NOMO-1 treated with DMSO at 0.1 percent for 48 hours (cell line): ENCODE data around the gene VEZT.
"Not testable (repeated sequence)": the region's sequence is repeated elsewhere in the genome, so short reads cannot be mapped to it uniquely, and the experiment has no call there.

Experiments used
- DNase-seq: peaks from one replicate; lab custom pipeline; 2025; ENCODE audit not compliant: unreplicated experiment; lab: John Stamatoyannopoulos, UW

The VEZT gene

DNA sequence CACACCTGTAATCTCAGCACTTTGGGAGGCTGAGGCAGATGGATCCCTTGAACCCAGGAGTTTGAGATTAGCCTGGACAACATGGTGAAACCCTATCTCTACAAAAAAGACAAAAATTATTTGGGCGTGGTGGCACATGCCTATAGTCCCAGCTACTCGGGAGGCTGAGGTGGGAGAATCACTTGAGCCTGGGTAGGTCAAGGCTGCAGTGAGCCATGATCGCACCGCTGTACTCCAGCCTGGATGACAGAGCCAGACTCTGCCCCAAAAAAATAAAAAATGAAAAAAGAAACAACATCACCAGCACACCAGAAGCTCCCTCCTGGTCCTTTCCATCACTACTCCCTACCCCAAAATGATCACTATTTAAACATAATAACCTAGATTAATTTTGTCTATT lies 2.6 kb downstream of the VEZT start:
- no peak for DNase-seq

DNA sequence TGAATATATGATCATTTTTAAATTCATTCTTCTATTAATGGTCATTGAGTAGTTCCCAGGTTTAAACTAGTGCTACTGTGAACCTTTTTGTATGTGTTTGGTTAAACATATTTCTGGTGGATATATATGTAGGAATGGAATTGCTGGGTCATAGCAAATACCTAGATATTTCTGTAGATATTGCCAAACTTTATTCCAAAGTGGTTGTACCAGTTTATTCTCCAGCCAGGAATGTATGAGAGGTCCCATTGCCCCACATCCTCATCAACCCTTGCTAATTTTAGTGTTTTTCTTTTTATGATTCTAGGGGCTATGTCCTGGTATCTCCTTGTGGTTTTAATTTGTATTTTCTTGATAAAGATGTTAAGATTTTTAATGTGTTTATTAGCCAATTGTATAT lies 3.1 kb downstream of the VEZT start:
- DNase-seq = no peak

GRCh38 chr12:95224202-95225170 lies 6.9 kb downstream of the VEZT start:
- no peak for DNase-seq

GRCh38 chr12:95225645-95226212 lies 8.1 kb downstream of the VEZT start:
- no peak for DNase-seq

DNA sequence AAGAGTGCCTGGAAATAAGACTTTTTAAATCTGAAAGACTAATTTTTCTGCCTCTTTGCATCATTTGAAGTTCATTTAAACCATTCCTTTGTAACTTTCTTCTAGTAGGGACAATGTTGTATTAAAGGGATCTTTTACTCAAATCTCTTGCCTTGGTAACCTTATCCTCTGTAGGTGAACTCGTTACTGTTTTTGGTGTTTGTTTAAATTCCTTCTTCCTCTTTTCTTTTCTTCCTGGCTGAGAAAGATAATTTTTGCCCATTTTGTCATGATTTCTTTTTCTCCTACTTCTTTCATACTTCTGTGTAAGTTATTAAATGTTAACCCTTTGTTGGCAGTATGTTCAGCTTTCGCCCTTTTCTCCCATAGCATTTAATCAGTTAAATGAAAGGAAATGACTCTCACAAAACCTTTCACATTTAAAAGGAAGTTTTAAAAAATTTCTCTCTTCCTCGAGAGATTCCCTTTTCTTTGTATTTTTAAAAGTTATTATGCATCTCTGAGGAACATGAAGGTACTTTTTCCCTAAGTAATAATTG lies 10.3 kb downstream of the VEZT start:
- DNase-seq = peak; percentile 9

- DNase-seq = no peak
Observed at GRCh38 chr12:95228617-95229016, 11.0 kb downstream of the VEZT start.

DNA sequence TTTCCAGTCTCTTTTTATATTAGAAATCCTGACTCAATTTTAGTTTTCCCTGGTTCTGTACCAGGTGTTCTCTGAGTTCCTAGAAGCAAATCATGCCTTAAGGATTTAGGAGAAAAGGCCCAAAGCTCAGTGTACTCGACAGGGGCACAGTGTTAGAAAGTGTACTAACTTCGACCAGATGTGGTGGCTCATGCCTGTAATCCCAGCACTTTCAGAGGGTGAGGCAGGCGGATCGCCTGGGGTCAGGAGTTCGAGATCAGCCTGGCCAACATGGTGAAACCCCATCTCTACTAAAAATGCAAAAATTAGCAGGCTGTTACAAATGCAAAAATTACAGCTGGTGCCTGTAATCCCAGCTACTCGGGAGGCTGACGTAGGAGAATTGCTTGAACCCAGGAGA lies 12.0 kb downstream of the VEZT start:
- no peak for DNase-seq

GRCh38 chr12:95230313-95230712 lies 12.7 kb downstream of the VEZT start:
- no peak for DNase-seq

- no peak for DNase-seq
Observed at GRCh38 chr12:95231190-95231589, 13.6 kb downstream of the VEZT start.

- not testable (repeated sequence) for DNase-seq
Observed at GRCh38 chr12:95234187-95234586, 16.6 kb downstream of the VEZT start.

DNA sequence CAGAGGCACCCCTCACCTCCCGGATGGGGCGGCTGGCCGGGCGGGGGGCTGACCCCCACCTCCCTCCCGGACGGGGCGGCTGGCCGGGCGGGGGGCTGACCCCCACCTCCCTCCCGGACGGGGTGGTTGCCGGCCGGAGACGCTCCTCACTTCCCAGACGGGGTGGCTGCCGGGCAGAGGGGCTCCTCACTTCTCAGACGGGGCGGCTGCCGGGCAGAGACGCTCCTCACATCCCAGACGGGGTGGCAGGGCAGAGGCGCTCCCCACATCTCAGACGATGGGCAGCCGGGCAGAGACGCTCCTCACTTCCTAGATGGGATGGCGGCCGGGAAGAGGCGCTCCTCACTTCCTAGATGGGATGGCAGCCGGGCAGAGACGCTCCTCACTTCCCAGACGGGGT lies 18.0 kb downstream of the VEZT start:
- not testable (repeated sequence) for DNase-seq

GRCh38 chr12:95237315-95237714 lies 19.7 kb downstream of the VEZT start:
- DNase-seq = no peak

DNA sequence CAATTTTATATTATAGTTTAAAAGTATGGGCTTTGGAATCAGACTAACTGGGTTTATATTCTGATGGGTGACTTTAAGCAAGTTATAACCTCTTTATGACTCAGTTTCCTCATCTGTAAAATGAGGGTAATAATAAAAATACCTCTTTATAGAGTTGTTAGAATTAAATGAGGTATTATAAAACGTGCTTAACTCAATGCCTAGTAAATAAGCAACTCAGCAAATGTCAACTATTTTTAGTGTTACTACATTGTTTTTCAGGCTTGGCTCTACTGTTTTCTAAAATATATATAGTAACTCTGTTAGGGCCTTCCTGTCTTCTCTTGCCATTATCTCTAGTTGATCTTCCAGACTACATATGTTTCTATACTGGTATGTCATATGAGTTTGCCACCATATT lies 20.5 kb downstream of the VEZT start:
- no peak for DNase-seq

- DNase-seq = no peak
Observed at GRCh38 chr12:95239216-95239615, 21.6 kb downstream of the VEZT start.

- DNase-seq = not testable (repeated sequence)
Observed at GRCh38 chr12:95239835-95240234, 22.2 kb downstream of the VEZT start.

DNA sequence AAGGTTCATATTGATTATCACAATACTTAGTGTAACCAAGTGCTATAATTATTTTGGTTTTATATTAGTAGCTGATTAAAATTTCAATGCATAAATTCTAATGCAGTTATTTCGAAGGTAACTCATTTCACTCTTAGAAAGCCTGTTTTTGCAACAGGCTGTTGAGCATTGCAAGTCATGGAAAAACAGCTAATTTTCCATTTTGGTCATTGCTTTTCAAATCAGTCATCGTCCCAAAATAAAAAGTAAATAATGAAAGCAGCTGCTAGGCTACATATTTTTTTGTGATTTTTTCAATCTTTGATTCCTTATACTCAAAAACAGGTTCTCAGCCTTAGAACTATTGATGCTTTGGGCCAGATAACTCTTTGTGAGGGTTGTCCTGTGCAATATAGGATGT lies 22.9 kb downstream of the VEZT start:
- DNase-seq = no peak

DNA sequence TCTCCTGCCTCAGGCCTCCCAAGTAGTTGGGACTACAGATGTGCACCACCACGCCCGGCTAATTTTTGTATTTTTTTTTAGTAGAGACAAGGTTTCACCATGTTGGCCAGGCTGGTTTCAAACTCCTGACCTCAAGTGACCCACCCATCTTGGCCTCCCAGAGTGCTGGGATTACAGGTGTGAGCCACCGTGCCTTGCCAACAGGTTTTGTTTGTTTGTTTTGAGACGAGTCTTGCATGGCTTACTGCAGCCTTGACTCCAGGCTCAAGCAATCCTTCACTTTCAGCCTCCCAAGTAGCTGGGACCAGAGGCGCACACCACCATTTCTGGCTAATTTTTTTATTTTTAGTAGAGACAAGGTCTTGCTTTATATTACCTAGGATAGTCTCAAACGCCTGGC lies 23.5 kb downstream of the VEZT start:
- not testable (repeated sequence) for DNase-seq

- no peak for DNase-seq
Observed at GRCh38 chr12:95241761-95242506, 24.3 kb downstream of the VEZT start.

DNA sequence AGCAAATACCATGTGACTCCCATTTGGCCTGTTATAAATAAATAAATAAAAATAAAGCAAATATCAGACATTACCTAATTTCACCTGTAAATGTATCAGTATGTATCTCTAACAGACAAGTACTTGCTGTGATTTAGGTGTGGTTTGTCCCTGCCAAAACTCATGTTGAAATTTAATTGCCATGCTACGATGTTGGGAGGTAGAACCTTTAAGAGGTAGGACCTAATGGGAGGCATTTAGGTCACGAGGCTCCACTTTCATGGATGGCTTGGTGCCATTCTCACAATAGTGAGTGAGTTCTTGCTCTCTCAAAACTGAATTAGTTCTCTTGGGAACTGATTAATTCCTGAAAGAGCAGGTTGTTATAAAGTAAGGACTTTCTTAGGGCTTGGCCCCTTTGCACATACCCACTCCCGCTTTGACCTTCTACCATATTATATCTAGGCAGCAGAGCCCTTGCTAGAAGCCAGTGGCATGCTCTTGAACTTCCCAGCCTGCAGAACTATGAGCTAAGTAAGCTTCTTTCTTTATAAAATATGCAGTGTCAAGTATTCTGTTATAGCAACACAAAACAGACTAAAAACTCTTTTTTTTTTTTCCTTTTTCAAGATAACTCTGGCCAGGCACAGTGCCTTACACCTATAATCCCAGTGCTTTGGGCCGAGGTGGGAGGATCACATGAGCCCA lies 26.0 kb downstream of the VEZT start:
- DNase-seq = no peak

DNA sequence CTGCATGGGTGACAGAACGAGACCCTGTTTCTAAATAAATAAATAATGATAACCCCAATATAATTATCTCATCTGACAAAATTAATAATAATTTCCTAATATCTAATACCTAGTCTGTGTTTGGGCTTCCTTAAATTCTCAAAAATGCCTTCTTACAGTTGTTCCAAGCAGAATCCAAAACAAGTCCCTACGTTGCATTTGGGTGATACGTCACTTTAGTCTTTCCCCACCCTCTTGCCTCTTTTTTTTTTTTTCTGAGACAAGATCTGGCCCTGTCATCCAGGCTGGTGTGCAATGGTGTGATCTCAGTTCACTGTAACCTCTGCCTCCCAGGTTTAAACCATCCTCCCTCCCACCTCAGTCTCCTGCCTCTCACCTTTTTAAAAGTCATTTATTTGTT lies 26.7 kb downstream of the VEZT start:
- no peak for DNase-seq

DNA sequence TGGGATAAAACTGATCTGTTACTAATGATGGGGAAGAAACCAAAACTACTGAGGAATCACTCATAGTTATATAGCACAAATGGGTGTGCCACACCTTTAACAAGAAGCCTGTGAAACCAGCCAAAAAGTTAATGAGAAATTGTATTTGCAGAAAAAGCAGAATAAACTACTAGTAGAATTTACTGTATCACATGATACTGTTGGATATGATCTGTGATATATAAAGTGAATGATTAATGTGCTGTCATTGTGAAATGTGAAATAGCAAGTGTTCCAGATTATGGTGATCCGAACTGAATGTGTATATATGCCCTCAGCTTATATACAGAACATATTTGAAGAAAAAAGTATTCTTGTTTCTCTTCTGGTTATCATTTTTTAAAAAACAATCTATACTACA lies 30.5 kb downstream of the VEZT start:
- DNase-seq = no peak
